HepG2 (cell line): ENCODE measurements around the gene MSMP.

ENCODE experiments used
- ZNF234 ChIP-seq: sonication (generic); formaldehyde crosslinking; conservative IDR thresholded peaks from 2 replicates; pipeline ENCODE4 v1.5.1; 2020; ENCODE audit warnings: mild to moderate bottlenecking, missing genetic modification reagents
- TF ChIP-seq, protein P1 (sequence below): sonication (generic); formaldehyde crosslinking; IDR thresholded peaks from 2 replicates; pipeline ENCODE4 v1.5.0; 2020; ENCODE audit warnings: mild to moderate bottlenecking, missing genetic modification reagents, moderate library complexity

DNA sequence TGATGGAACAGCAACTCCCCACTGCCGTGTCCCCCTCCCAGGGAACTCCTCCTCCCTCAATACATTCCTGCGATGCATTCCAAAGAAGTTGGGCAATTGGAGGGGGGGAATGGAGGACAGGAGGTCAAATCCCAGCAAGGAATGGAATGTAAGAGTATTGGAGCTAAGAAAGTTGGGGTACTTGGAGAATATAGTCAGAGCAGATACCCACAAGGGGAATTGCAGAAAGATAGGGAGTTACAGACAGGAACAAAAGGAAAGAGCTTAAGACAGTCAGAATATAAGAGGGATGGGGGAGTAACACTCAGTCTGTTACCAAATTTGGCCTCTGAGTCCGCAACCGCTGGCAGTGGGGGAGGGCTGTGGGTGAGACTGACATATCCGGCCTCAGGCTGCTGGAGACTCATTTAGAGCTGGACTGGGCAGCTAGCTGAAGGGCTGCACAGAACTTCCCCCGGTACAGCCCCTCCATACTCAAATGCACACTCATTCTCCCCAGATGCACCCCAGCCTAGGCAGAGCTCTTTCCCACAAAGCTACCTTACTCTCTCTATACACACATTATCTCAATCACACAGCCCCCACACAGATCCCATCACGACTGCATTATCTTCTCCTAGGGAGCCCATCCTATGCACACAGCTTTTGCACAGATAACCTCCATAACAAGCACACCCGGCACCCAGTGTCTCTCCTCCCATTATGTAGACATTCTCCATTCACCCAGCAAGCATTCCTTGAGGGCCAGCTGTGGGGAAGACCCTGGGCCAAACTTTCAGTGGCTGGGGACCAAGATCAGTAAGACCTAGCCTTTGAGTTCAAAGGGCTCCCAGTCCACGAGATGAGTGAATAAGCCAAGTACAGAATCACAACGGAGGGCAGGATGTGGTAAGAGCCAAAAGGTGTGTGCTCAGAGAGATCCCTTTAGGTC lies 25.8 kb downstream of the MSMP start:
- TF ChIP-seq ZNF234 (CRISPR knock-in tag), result no peak
- TF ChIP-seq, protein P1, sequence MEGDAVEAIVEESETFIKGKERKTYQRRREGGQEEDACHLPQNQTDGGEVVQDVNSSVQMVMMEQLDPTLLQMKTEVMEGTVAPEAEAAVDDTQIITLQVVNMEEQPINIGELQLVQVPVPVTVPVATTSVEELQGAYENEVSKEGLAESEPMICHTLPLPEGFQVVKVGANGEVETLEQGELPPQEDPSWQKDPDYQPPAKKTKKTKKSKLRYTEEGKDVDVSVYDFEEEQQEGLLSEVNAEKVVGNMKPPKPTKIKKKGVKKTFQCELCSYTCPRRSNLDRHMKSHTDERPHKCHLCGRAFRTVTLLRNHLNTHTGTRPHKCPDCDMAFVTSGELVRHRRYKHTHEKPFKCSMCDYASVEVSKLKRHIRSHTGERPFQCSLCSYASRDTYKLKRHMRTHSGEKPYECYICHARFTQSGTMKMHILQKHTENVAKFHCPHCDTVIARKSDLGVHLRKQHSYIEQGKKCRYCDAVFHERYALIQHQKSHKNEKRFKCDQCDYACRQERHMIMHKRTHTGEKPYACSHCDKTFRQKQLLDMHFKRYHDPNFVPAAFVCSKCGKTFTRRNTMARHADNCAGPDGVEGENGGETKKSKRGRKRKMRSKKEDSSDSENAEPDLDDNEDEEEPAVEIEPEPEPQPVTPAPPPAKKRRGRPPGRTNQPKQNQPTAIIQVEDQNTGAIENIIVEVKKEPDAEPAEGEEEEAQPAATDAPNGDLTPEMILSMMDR (CRISPR knock-in tag), result no peak
